Central memory CD8-positive, alpha-beta T cell (primary cell): ENCODE data around the gene GFM1.
A peak's percentile ranks its signal among the peaks of the same experiment; 100 is the strongest.
"Not testable (repeated sequence)": the region's sequence is repeated elsewhere in the genome, so short reads cannot be mapped to it uniquely, and the experiment has no call there.

Source experiments
- ATAC-seq: fragments of 150-1000 bp; cut with Tn5 transposase; replicated peaks from 2 replicates; pipeline ENCODE4 v1.10.0; 2022; ENCODE audit warnings: mild to moderate bottlenecking, moderate FRiP score, moderate number of reproducible peaks; ENCODE audit not compliant: poor library complexity, severe bottlenecking; ENCODE audit errors: extremely low read depth
- DNase-seq, 2 donors: peaks; one replicate each; pipeline ENCODE4 v3.0.0; 2021; ENCODE audit warnings: low spot score in 2 of 2
- H3K27ac Mint-ChIP-seq: one replicate; pipeline ENCODE4 v1.8.0; 2022; ENCODE audit warnings: low read depth, mild to moderate bottlenecking, moderate library complexity, mixed read lengths
- H3K27me3 Mint-ChIP-seq: one replicate; pipeline ENCODE4 v1.8.0; 2022; ENCODE audit warnings: mixed read lengths
- H3K36me3 Mint-ChIP-seq: one replicate; pipeline ENCODE4 v1.8.0; 2022; ENCODE audit warnings: mild to moderate bottlenecking, moderate library complexity, mixed read lengths; ENCODE audit not compliant: insufficient read depth
- H3K4me1 Mint-ChIP-seq: one replicate; pipeline ENCODE4 v1.8.0; 2022; ENCODE audit warnings: mixed read lengths
- H3K4me3 Mint-ChIP-seq: one replicate; pipeline ENCODE4 v1.8.0; 2022; ENCODE audit warnings: mild to moderate bottlenecking, moderate library complexity, mixed read lengths
- H3K9me3 Mint-ChIP-seq: one replicate; pipeline ENCODE4 v1.8.0; 2022; ENCODE audit warnings: mixed read lengths

The GFM1 gene

GRCh38 chr3:158683230-158683962 lies 39.1 kb downstream of the GFM1 start:
- ATAC-seq, result no peak
- Mint-ChIP-seq H3K4me3 (no peak overlapping the region), H3K9me3 (no peaks in the 10 kb centered on the region), H3K27me3 (no peaks in the 10 kb centered on the region), H3K4me1 (no peaks in the 10 kb centered on the region), H3K27ac (no peak overlapping the region), H3K36me3 (peaks cover 18% of the 10 kb centered on the region)
- DNase-seq, result no peak

GRCh38 chr3:158685159-158685558 lies 40.8 kb downstream of the GFM1 start:
- Mint-ChIP-seq H3K27ac (no peak overlapping the region), H3K4me1 (no peaks in the 10 kb centered on the region), H3K9me3 (no peaks in the 10 kb centered on the region), H3K4me3 (no peak overlapping the region), H3K27me3 (no peaks in the 10 kb centered on the region), H3K36me3 (peaks cover 20% of the 10 kb centered on the region)
- DNase-seq (no peak), ATAC-seq (no peak)

DNA sequence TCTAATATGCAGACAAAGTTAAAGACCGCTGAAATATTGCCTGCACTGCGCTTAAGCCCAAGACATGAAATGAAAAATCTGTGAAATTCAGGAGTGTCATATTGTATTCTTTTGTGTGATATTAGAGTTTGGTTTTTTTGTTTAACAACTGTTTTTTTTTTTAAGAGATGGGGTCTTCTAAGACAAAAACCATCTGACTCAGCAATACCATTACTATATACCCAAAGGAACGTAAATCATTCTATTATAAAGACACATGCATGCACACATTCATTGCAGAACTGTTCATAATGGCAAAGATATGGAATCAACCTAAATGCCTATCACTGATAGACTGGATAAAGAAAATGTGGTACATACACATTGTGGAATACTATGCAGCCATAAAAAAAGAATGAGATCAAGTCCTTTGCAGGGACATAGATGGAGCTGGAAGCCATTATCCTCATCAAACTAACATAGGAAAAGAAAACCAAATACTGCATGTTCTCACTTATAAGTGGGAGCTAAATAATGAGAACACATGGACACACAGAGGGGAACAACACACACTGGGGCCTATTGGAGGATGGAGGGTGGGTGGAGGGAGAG lies 49.6 kb downstream of the GFM1 start:
- H3K9me3 Mint-ChIP-seq, H3K27me3 Mint-ChIP-seq, H3K27ac Mint-ChIP-seq, H3K4me3 Mint-ChIP-seq, H3K4me1 Mint-ChIP-seq, ATAC-seq, DNase-seq: not testable (repeated sequence)
- H3K36me3 Mint-ChIP-seq, result peaks cover 20% of the 10 kb centered on the region

- ATAC-seq, result no peak
- no peak overlapping the region for H3K27ac Mint-ChIP-seq
- no peaks in the 10 kb centered on the region for H3K9me3 Mint-ChIP-seq
- H3K27me3 Mint-ChIP-seq, result no peaks in the 10 kb centered on the region
- peaks cover 12% of the 10 kb centered on the region for H3K36me3 Mint-ChIP-seq
- no peaks in the 10 kb centered on the region for H3K4me1 Mint-ChIP-seq
- H3K4me3 Mint-ChIP-seq, result no peak overlapping the region
- no peak for DNase-seq
Measured at GRCh38 chr3:158696618-158697017, 52.3 kb downstream of the GFM1 start.

DNA sequence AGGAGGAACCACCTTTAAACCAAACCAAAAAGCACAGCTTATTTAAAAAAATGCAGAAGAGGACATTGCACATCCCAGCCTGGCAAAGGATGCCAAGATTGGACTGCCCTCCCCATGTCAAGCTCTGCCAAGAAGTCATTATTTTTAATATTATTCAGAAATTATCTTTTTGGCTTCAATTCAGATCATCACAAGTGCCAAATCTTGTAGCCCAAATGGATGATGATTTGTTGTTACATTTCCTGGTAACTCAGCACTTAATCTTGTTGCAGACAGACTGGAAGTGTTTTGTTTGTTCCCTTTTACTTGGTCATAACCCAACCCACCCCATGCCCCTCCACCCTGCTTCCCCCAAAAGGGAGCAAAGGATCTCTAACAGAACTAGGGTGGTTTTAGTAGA lies 56.2 kb downstream of the GFM1 start:
- DNase-seq, result no peak
- no peaks in the 10 kb centered on the region for H3K9me3 Mint-ChIP-seq
- ATAC-seq, result no peak
- H3K4me3 Mint-ChIP-seq, result no peak overlapping the region
- H3K27ac Mint-ChIP-seq, result no peak overlapping the region
- H3K4me1 Mint-ChIP-seq, result peaks cover 18% of the 10 kb centered on the region
- peaks cover 6% of the 10 kb centered on the region for H3K36me3 Mint-ChIP-seq
- no peaks in the 10 kb centered on the region for H3K27me3 Mint-ChIP-seq

DNA sequence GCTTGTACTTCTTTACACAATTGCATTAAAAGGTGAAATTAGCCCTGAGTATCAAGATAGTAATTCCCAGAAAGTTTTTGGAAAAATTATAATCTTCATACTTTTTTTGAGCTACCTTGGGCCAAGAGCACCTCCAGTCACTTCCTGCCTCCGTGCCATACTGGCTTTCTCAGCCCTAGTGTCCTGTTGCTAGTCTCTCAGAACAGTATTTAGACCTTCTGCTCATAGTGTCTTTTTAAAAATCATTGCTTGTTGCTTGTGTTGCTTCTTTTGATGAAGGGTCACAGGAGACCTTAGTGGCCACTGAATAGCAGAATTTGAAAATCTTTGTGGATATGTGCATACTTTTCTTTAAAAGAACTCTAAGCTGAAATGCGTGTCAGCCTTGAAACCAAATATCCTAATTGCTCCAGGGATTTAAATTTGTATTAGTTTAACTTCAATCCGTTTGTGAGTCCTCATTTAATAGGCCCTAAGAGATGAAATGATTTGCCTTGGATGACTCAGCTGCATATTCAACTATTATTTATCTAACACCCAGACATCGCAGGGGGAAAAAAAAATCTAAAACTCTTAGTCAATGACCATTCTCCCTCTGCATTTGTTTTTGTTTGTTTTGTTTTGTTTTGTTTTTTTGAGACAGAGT lies 57.2 kb downstream of the GFM1 start:
- ATAC-seq (no peak), DNase-seq (no peak)
- peak overlapping the region; percentile 45 for H3K27ac Mint-ChIP-seq
- no peak overlapping the region for H3K4me3 Mint-ChIP-seq
- H3K4me1 Mint-ChIP-seq, result peaks cover 18% of the 10 kb centered on the region
- no peaks in the 10 kb centered on the region for H3K9me3 Mint-ChIP-seq
- H3K27me3 Mint-ChIP-seq, result no peaks in the 10 kb centered on the region
- H3K36me3 Mint-ChIP-seq, result peaks cover 4% of the 10 kb centered on the region

DNA sequence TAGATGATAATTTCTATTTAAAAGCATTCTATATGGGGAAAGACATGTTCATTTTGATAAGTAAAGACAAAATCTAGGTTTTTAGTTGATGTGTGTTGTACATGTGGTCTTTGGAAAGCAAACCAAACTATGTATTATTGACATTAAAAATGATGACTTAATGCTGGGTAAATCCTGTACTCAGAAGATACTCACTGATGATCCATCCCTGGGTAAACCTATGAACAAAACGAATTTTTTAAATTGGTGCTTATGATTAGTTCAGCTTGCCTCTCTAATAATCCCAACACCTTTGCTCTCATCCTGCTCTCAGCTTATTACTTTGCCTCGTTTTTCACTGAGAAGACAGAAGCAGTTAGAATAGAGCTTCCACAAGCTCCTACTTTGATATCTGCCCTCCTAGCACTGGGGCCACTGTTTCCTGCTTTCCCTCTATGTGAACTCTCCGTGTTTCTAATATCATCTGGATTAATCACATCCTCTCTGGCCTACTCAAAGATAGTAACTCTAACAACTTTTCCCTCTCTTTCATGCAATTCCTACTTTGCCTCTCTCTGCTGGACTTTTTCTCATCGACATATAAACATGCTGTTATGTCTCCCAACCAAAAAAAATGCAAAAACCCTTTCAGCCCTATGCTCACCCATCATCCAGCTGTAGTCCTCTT lies 58.6 kb downstream of the GFM1 start:
- DNase-seq, result no peak
- H3K4me3 Mint-ChIP-seq, result no peak overlapping the region
- H3K27me3 Mint-ChIP-seq, result no peaks in the 10 kb centered on the region
- ATAC-seq, result no peak
- H3K27ac Mint-ChIP-seq, result no peak overlapping the region
- H3K9me3 Mint-ChIP-seq, result no peaks in the 10 kb centered on the region
- H3K36me3 Mint-ChIP-seq, result peaks cover 6% of the 10 kb centered on the region
- H3K4me1 Mint-ChIP-seq, result peaks cover 18% of the 10 kb centered on the region

- H3K9me3 Mint-ChIP-seq, result no peaks in the 10 kb centered on the region
- peaks cover 6% of the 10 kb centered on the region for H3K36me3 Mint-ChIP-seq
- H3K27ac Mint-ChIP-seq, result peak overlapping the region; percentile 14
- no peak overlapping the region for H3K4me3 Mint-ChIP-seq
- no peaks in the 10 kb centered on the region for H3K27me3 Mint-ChIP-seq
- peaks cover 18% of the 10 kb centered on the region for H3K4me1 Mint-ChIP-seq
- no peak for DNase-seq
- no peak for ATAC-seq
Measured at GRCh38 chr3:158703566-158703965, 59.2 kb downstream of the GFM1 start.

GRCh38 chr3:158709666-158710083 lies 65.3 kb downstream of the GFM1 start:
- Mint-ChIP-seq H3K27ac (no peak overlapping the region), H3K4me3 (no peak overlapping the region), H3K4me1 (no peaks in the 10 kb centered on the region), H3K9me3 (no peaks in the 10 kb centered on the region), H3K36me3 (peaks cover 22% of the 10 kb centered on the region), H3K27me3 (no peaks in the 10 kb centered on the region)
- ATAC-seq, result no peak
- DNase-seq, result no peak

GRCh38 chr3:158710601-158711000 lies 66.3 kb downstream of the GFM1 start:
- Mint-ChIP-seq H3K27ac (peak overlapping the region; percentile 33), H3K27me3 (no peaks in the 10 kb centered on the region), H3K4me3 (no peak overlapping the region), H3K36me3 (peaks cover 22% of the 10 kb centered on the region), H3K4me1 (no peaks in the 10 kb centered on the region), H3K9me3 (no peaks in the 10 kb centered on the region)
- DNase-seq (no peak), ATAC-seq (no peak)

GRCh38 chr3:158711886-158712285 lies 67.6 kb downstream of the GFM1 start:
- peaks cover 22% of the 10 kb centered on the region for H3K36me3 Mint-ChIP-seq
- H3K9me3 Mint-ChIP-seq, result no peaks in the 10 kb centered on the region
- H3K4me3 Mint-ChIP-seq, result no peak overlapping the region
- DNase-seq (no peak), ATAC-seq (no peak)
- H3K27ac Mint-ChIP-seq, result no peak overlapping the region
- H3K27me3 Mint-ChIP-seq, result no peaks in the 10 kb centered on the region
- H3K4me1 Mint-ChIP-seq, result no peaks in the 10 kb centered on the region

DNA sequence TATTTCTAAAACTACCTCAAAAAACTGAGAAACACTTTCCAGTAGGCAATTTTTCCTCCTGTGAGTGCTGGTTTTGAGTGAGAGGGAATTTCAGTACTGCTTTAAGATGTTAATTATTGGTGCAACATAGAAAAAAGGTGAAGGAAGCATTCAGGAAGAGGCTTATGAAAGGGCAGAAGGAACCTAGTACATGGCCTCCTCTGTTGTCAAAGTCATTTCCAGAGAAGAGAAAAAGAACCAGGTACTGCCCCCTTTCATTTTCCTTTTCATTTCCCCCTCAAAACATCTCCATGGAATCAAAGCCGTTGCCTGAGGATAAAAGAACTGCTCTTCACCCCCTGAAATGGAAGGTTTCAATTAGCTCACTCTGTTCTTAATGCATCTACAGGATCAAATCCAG lies 68.1 kb downstream of the GFM1 start:
- ATAC-seq, result no peak
- no peaks in the 10 kb centered on the region for H3K9me3 Mint-ChIP-seq
- no peak overlapping the region for H3K4me3 Mint-ChIP-seq
- H3K27ac Mint-ChIP-seq, result no peak overlapping the region
- peaks cover 5% of the 10 kb centered on the region for H3K4me1 Mint-ChIP-seq
- no peaks in the 10 kb centered on the region for H3K27me3 Mint-ChIP-seq
- peaks cover 20% of the 10 kb centered on the region for H3K36me3 Mint-ChIP-seq
- no peak for DNase-seq
